ENCODE data around the gene ZFYVE26. TPM values are rescaled to one million over a fixed set of nuclear protein-coding genes. Genes with fewer than 3 reads are reported as not detected.

The ZFYVE26 gene
- total and polyA plus RNA-seq, 2 donors (not counting 1 experiment from before 2014, with no cell fraction given): 10.9 to 46.3 TPM

- peaks cover 44% of the 10 kb centered on the region for H3K79me2 ChIP-seq (ENCODE audit: control insufficient read depth, insufficient read depth, low read length)
- Mint-ChIP-seq H3K4me3 (peak overlapping the region; percentile 96), H3K9me3 (ENCODE audit: insufficient read depth) (no peaks in the 10 kb centered on the region), H3K27ac (peak overlapping the region; percentile 64), H3K4me1 (peaks cover 53% of the 10 kb centered on the region), H3K27me3 (no peaks in the 10 kb centered on the region)
- no peak for DNase-seq
- ChIA-PET CTCF (interaction anchor here (0.7 to 0.8 kb wide), 2 partner anchors 20 to 1501 kb away, joined by 3 to 4 read pairs; no protein-coding TSS in a partner anchor), POLR2A (interaction anchor here (0.6 kb wide), 1 partner anchor 630 kb away, joined by 4 read pairs; no protein-coding TSS in a partner anchor)
- intact Hi-C loops (cut with micrococcal nuclease): loop anchor here (2.0 to 5.0 kb wide), 5 partner anchors 19 to 1335 kb away; partner anchors contain the start of genes ARG2, DCAF5 and VTI1B
- H3K9me3 ChIP-seq (ENCODE audit: control extremely low read depth in 1 of 3, control insufficient read depth in 2 of 3, insufficient read depth in 1 of 3, low read length in 2 of 3): no peaks in the 10 kb centered on the region
- no peak for ATAC-seq (ENCODE audit: low read depth)
- TF ChIP-seq EZH2 (IDR thresholded peaks at IDR 0.05; ENCODE audit: borderline replicate concordance, insufficient read depth, low read depth, low read length, poor library complexity, severe bottlenecking): no peak
- no peak for TF ChIP-seq CTCF (IDR thresholded peaks at IDR 0.05)
- no peak overlapping the region for H3K9ac ChIP-seq (ENCODE audit: low read length)
- H3K27me3 ChIP-seq (replicated peaks in 1 of 4; ENCODE audit: control extremely low read depth in 1 of 4, control insufficient read depth in 3 of 4, insufficient read depth in 4 of 4, low read length in 3 of 4): no peaks in the 10 kb centered on the region
- H3K27ac ChIP-seq (ENCODE audit: low read length in 2 of 2): no peak overlapping the region
- WGBS (ENCODE audit: insufficient coverage): 98% methylated on average over 13 of the region's 14 CpGs
- peaks cover 1 to 6% of the 10 kb centered on the region in 2 experiments for H3K36me3 ChIP-seq (replicated peaks in 1 of 2; ENCODE audit: control extremely low read depth in 1 of 2, control insufficient read depth in 1 of 2, extremely low read depth in 1 of 2, insufficient read depth in 2 of 2, low read length in 1 of 2)
- H2AFZ ChIP-seq (ENCODE audit: insufficient read depth, low read depth, low read length, poor library complexity, severe bottlenecking): no peak overlapping the region
- peaks cover 31 to 34% of the 10 kb centered on the region in 2 donors for H3K4me1 ChIP-seq (ENCODE audit: control insufficient read depth in 2 of 2, insufficient read depth in 2 of 2, low read length in 2 of 2)
- H3K4me2 ChIP-seq (replicated peaks; ENCODE audit: low read depth, low read length, poor library complexity, severe bottlenecking): no peak overlapping the region
- H3K4me3 ChIP-seq (ENCODE audit: control extremely low read depth in 1 of 5, extremely low read depth in 1 of 5, insufficient read depth in 1 of 5, low read depth in 2 of 5, low read length in 4 of 5): no peak overlapping the region
- H4K20me1 ChIP-seq (ENCODE audit: control insufficient read depth, insufficient read depth, low read length, poor library complexity, severe bottlenecking): no peaks in the 10 kb centered on the region
Measured at GRCh38 chr14:67817750-67818438, 1.5 kb upstream of the ZFYVE26 start.

All from B cell (primary cell).